Aorta (tissue), 5 donors: ENCODE measurements around the gene MKNK2. TPM values are rescaled to one million over a fixed set of nuclear protein-coding genes. Genes with fewer than 3 reads are reported as not detected.

Source experiments
- ATAC-seq: fragments of 200-7000 bp; cut with Tn5 transposase; one replicate; pipeline ENCODE4 v1.9.1; 2022; ENCODE audit warnings: moderate library complexity; ENCODE audit not compliant: low FRiP score
- DNase-seq, 2 donors: peaks; one replicate each; pipeline ENCODE4 v3.0.0-alpha.2; 2020
- H3K27ac ChIP-seq, 2 donors: one replicate each; pipeline ENCODE4 v1.5.1; 2013; ENCODE audit warnings: low read length in 2 of 2, mild to moderate bottlenecking in 2 of 2, moderate library complexity in 2 of 2, control low read depth in 1 of 2, inconsistent platforms in 1 of 2, low read depth in 1 of 2
- H3K27me3 ChIP-seq, 2 donors: one replicate each; pipeline ENCODE4 v1.6.1; 2013; ENCODE audit warnings: control low read depth in 1 of 2, low read length in 1 of 2, mild to moderate bottlenecking in 1 of 2, moderate library complexity in 1 of 2; ENCODE audit not compliant: insufficient read depth in 2 of 2, control insufficient read depth in 1 of 2
- H3K36me3 ChIP-seq, 2 donors: one replicate each; pipeline ENCODE4 v1.6.1; 2013; ENCODE audit warnings: control low read depth in 1 of 2, low read length in 1 of 2, mild to moderate bottlenecking in 1 of 2; ENCODE audit not compliant: insufficient read depth in 2 of 2, control insufficient read depth in 1 of 2
- H3K4me1 ChIP-seq, 2 donors: one replicate each; pipeline ENCODE4 v1.6.1; 2013; ENCODE audit warnings: low read length in 2 of 2, control low read depth in 1 of 2, mild to moderate bottlenecking in 1 of 2, moderate library complexity in 1 of 2; ENCODE audit not compliant: insufficient read depth in 2 of 2, control insufficient read depth in 1 of 2
- H3K4me3 ChIP-seq, 2 donors: one replicate each; pipeline ENCODE4 v1.5.1; 2013; ENCODE audit warnings: low read length in 2 of 2, control low read depth in 1 of 2, mild to moderate bottlenecking in 1 of 2
- H3K9me3 ChIP-seq: one replicate; pipeline ENCODE4 v1.6.1; 2013; ENCODE audit warnings: mild to moderate bottlenecking, low read length; ENCODE audit not compliant: control insufficient read depth
- WGBS, 2 donors: extraction: QIAGEN DNeasy Blood & Tissue Kit; methylation state at CpG; one replicate each; pipeline ENCODE4 v1.1.7; 2013; 5-methylcytosine and 5-hydroxymethylcytosine counted together
- intact Hi-C, 2 donors: fragments of 100-400 bp; cut with DNase I; formaldehyde crosslinking; loops; one replicate each; pipeline versions ENCODE4 v1.14.2 to v1.15.0; 2022
- polyA plus RNA-seq, 2 donors: library from polyadenylated mRNA; stranded (reverse); fragments of 200-250 nt; gene quantifications; one replicate each; pipeline ENCODE4 v1.2.3, GENCODE V29; 2013
- total RNA-seq, 2 donors: library from RNA; stranded (reverse); fragmentation: NEBNext Ultra II Directional; extraction: Animal tissue kit (Norgen Biotek cat#: 25700); gene quantifications; one replicate each; pipeline ENCODE4 v1.2.1, GENCODE V29; 2021
- donor health status: healthy with polysubstance abuse.
- donor health status: Bipolar disorder and iron deficiency.
- donor health status: DM: no; HTN: no; CAD: no.
- donor health status: DM: no; HTN: no; CAD: no.
- donor health status: DM: yes; HTN: yes; CAD: no.

MKNK2 gene
- total and polyA plus RNA-seq, 4 donors = 49.3 to 103 (median 80.5) TPM

- Histone ChIP-seq H3K4me3 (peak overlapping the region; percentile 36 to 53), H3K27me3 (no peaks in the 10 kb centered on the region), H3K27ac (no peak overlapping the region), H3K4me1 (no peaks in the 10 kb centered on the region), H3K9me3 (no peaks in the 10 kb centered on the region), H3K36me3 (no peaks in the 10 kb centered on the region)
- intact Hi-C loops = no loop called here
- no peak for DNase-seq
- 7 to 22% methylated on average over 20 to 74 of the region's 74 CpGs for WGBS, 2 donors
- ATAC-seq = peak; percentile 31
Measured at GRCh38 chr19:2014731-2015607, 36.1 kb downstream of the MKNK2 start.

GRCh38 chr19:2014131-2014571 lies 36.9 kb downstream of the MKNK2 start:
- Histone ChIP-seq H3K27me3 (no peaks in the 10 kb centered on the region), H3K9me3 (no peaks in the 10 kb centered on the region), H3K36me3 (no peaks in the 10 kb centered on the region), H3K4me3 (no peak overlapping the region), H3K27ac (no peak overlapping the region), H3K4me1 (no peaks in the 10 kb centered on the region)
- intact Hi-C loops = no loop called here
- ATAC-seq (no peak), DNase-seq (no peak)
- 71 to 82% methylated on average over 5 of the region's 5 CpGs for WGBS, 2 donors

GRCh38 chr19:2013683-2013961 lies 37.4 kb downstream of the MKNK2 start:
- Histone ChIP-seq H3K4me3 (no peak overlapping the region), H3K9me3 (no peaks in the 10 kb centered on the region), H3K4me1 (no peaks in the 10 kb centered on the region), H3K36me3 (no peaks in the 10 kb centered on the region), H3K27ac (no peak overlapping the region), H3K27me3 (no peaks in the 10 kb centered on the region)
- DNase-seq = no peak
- WGBS, 2 donors = 85 to 93% methylated on average over 6 of the region's 6 CpGs
- ATAC-seq = no peak
- intact Hi-C loops = no loop called here

GRCh38 chr19:2012941-2013682 lies 37.9 kb downstream of the MKNK2 start:
- H3K4me3 ChIP-seq = no peak overlapping the region
- no peaks in the 10 kb centered on the region for H3K27me3 ChIP-seq
- 87 to 88% methylated on average over 20 to 21 of the region's 21 CpGs for WGBS, 2 donors
- intact Hi-C loops = no loop called here
- no peaks in the 10 kb centered on the region for H3K36me3 ChIP-seq
- no peaks in the 10 kb centered on the region for H3K4me1 ChIP-seq
- DNase-seq (no peak), ATAC-seq (no peak)
- no peak overlapping the region for H3K27ac ChIP-seq
- H3K9me3 ChIP-seq = no peaks in the 10 kb centered on the region

DNA sequence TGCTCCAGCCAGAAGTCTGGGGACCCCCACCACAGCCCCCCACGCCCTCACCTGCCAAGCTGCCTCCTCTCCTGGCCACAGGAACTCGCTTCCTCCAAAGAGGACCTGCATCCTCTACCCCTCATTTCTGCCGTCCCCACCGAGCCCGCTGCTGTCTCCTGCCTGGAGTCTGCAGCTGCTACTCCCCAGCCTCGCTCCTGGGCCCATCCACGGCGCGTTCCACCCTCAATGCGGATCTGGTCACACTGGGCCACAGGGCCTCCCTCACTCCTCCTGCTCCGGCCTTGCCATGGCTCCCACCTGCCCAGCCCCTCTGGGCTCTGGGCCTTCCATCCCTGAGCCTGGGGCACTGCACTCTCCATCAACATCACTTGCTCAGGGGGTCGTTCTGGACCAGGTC lies 39.9 kb downstream of the MKNK2 start:
- 91 to 93% methylated on average over 12 of the region's 12 CpGs for WGBS, 2 donors
- ATAC-seq = no peak
- Histone ChIP-seq H3K36me3 (no peaks in the 10 kb centered on the region), H3K27me3 (no peaks in the 10 kb centered on the region), H3K27ac (no peak overlapping the region), H3K4me1 (no peaks in the 10 kb centered on the region), H3K4me3 (no peak overlapping the region), H3K9me3 (no peaks in the 10 kb centered on the region)
- no peak for DNase-seq
- intact Hi-C loops = no loop called here

DNA sequence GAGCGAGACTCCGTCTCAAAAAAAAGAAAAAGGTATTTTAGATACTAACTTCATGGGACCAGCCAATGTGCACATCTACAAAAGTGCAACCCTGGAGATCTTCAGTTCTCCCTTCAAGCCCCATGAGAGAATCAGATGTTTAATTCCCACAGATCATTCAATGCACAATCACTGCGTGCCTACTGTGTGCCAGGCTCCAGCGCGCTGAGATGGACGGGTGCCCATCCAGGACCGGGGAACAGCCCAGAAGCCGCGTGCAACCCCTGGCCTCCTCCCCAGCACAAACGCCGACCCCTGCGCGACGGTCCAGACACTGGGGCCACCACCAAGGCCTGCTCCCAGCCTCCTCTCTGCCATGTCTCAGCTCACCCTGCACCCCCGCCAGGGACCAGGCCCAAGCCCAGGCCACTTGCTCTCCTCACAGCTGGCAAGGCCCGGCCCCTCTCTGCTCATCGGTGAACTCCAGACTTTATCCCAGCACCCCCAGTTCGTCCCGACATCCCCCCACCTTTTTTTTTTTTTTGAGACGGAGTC lies 40.8 kb downstream of the MKNK2 start:
- Histone ChIP-seq H3K27me3 (no peaks in the 10 kb centered on the region), H3K4me1 (no peaks in the 10 kb centered on the region), H3K36me3 (no peaks in the 10 kb centered on the region), H3K27ac (no peak overlapping the region), H3K4me3 (no peak overlapping the region), H3K9me3 (no peaks in the 10 kb centered on the region)
- DNase-seq (no peak), ATAC-seq (no peak)
- intact Hi-C loops = no loop called here
- WGBS, 2 donors = 93 to 95% methylated on average over 18 to 20 of the region's 20 CpGs

GRCh38 chr19:2003874-2004273 lies 47.2 kb downstream of the MKNK2 start:
- no peaks in the 10 kb centered on the region for H3K36me3 ChIP-seq

GRCh38 chr19:1999856-2000515 lies 51.1 kb downstream of the MKNK2 start:
- DNase-seq = no peak
- no peak overlapping the region for H3K27ac ChIP-seq

More at GRCh38 chr19:2003874-2004273, 47.2 kb downstream of the MKNK2 start:
- ATAC-seq (no peak), DNase-seq (no peak)
- Histone ChIP-seq H3K27me3 (no peaks in the 10 kb centered on the region), H3K4me3 (no peak overlapping the region), H3K9me3 (no peaks in the 10 kb centered on the region), H3K4me1 (no peaks in the 10 kb centered on the region), H3K27ac (no peak overlapping the region)
- 91 to 97% methylated on average over 4 of the region's 4 CpGs for WGBS, 2 donors
- intact Hi-C loops = no loop called here

More at GRCh38 chr19:1999856-2000515, 51.1 kb downstream of the MKNK2 start:
- 91% methylated on average over 26 of the region's 26 CpGs for WGBS, 2 donors
- H3K9me3 ChIP-seq = no peaks in the 10 kb centered on the region
- H3K4me1 ChIP-seq = no peaks in the 10 kb centered on the region
- intact Hi-C loops = no loop called here
- ATAC-seq = no peak
- H3K4me3 ChIP-seq = no peak overlapping the region
- no peaks in the 10 kb centered on the region for H3K36me3 ChIP-seq
- no peaks in the 10 kb centered on the region for H3K27me3 ChIP-seq
